ENCODE measurements around the gene MZB1. TPM values are rescaled to one million over a fixed set of nuclear protein-coding genes. Genes with fewer than 3 reads are reported as not detected.
"Not testable (repeated sequence)": the region's sequence is repeated elsewhere in the genome, so short reads cannot be mapped to it uniquely, and the experiment has no call there.

MZB1 gene
- total RNA-seq, 6 experiments from 2014 or later, result 0.37 to 5.1 (median 1.1) TPM

GRCh38 chr5:139360384-139360783 lies 29.3 kb downstream of the MZB1 start:
- Histone ChIP-seq H3K4me3 (no peak overlapping the region), H3K27ac (no peak overlapping the region), H3K9me3 (no peaks in the 10 kb centered on the region), H3K27me3 (no peaks in the 10 kb centered on the region), H3K36me3 (peaks cover 0 to 24% (median 10%) of the 10 kb centered on the region in 4 donors), H3K4me1 (no peaks in the 10 kb centered on the region)
- intact Hi-C loops (cut with DNase I), result no loop called here
- TF ChIP-seq POLR2A (IDR thresholded peaks at IDR 0.05), result no peak
- TF ChIP-seq, protein P1, sequence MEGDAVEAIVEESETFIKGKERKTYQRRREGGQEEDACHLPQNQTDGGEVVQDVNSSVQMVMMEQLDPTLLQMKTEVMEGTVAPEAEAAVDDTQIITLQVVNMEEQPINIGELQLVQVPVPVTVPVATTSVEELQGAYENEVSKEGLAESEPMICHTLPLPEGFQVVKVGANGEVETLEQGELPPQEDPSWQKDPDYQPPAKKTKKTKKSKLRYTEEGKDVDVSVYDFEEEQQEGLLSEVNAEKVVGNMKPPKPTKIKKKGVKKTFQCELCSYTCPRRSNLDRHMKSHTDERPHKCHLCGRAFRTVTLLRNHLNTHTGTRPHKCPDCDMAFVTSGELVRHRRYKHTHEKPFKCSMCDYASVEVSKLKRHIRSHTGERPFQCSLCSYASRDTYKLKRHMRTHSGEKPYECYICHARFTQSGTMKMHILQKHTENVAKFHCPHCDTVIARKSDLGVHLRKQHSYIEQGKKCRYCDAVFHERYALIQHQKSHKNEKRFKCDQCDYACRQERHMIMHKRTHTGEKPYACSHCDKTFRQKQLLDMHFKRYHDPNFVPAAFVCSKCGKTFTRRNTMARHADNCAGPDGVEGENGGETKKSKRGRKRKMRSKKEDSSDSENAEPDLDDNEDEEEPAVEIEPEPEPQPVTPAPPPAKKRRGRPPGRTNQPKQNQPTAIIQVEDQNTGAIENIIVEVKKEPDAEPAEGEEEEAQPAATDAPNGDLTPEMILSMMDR (IDR thresholded peaks at IDR 0.05), result no peak
- ATAC-seq (no peak), DNase-seq (peak in 1 of 3 donors; percentile 15)
- 100% methylated on average over 2 of the region's 4 CpGs for WGBS (ENCODE audit: insufficient coverage, low coverage, low lambda C conversion rate, missing lambda C conversion rate)

- no peak overlapping the region for H3K27ac ChIP-seq
- no peak for DNase-seq
- ATAC-seq, result no peak
- peaks cover 0 to under 1% (median 0%) of the 10 kb centered on the region in 4 donors for H3K36me3 ChIP-seq
- H3K27me3 ChIP-seq, result no peaks in the 10 kb centered on the region
- H3K4me3 ChIP-seq, result no peak overlapping the region
- intact Hi-C loops (cut with DNase I), result no loop called here
- H3K9me3 ChIP-seq, result no peaks in the 10 kb centered on the region
- no peaks in the 10 kb centered on the region for H3K4me1 ChIP-seq
- TF ChIP-seq, protein P1 (IDR thresholded peaks at IDR 0.05), result no peak
- no peak for TF ChIP-seq POLR2A (IDR thresholded peaks at IDR 0.05)
These were observed 31.6 kb downstream of the MZB1 start for GRCh38 chr5:139358064-139358463.

GRCh38 chr5:139355900-139356299 lies 33.8 kb downstream of the MZB1 start:
- H3K27me3 ChIP-seq; H3K9me3 ChIP-seq; DNase-seq; H3K36me3 ChIP-seq; H3K27ac ChIP-seq; H3K4me1 ChIP-seq; H3K4me3 ChIP-seq; intact Hi-C loops (cut with DNase I); ATAC-seq: not testable (repeated sequence)
- 94% methylated on average over 8 of the region's 8 CpGs for WGBS (ENCODE audit: insufficient coverage, low coverage, low lambda C conversion rate, missing lambda C conversion rate)

- H3K36me3 ChIP-seq, result no peaks in the 10 kb centered on the region
- intact Hi-C loops (cut with DNase I), result no loop called here
- H3K4me3 ChIP-seq, result no peak overlapping the region
- no peaks in the 10 kb centered on the region for H3K9me3 ChIP-seq
- no peak overlapping the region for H3K27ac ChIP-seq
- WGBS (ENCODE audit: insufficient coverage, low coverage, low lambda C conversion rate, missing lambda C conversion rate), result 79% methylated on average over 3 of the region's 3 CpGs
- no peaks in the 10 kb centered on the region for H3K4me1 ChIP-seq
- no peak for TF ChIP-seq POLR2A (IDR thresholded peaks at IDR 0.05)
- no peak for ATAC-seq
- H3K27me3 ChIP-seq, result no peaks in the 10 kb centered on the region
- DNase-seq, result no peak
These were observed 35.5 kb downstream of the MZB1 start for GRCh38 chr5:139354186-139354585.

GRCh38 chr5:139347863-139348262 lies 41.9 kb downstream of the MZB1 start:
- H3K9me3 ChIP-seq; H3K27ac ChIP-seq; ATAC-seq; H3K36me3 ChIP-seq; H3K4me3 ChIP-seq; H3K27me3 ChIP-seq; intact Hi-C loops (cut with DNase I); DNase-seq: not testable (repeated sequence)
- peaks cover 0 to 15% (median 3%) of the 10 kb centered on the region in 4 donors for H3K4me1 ChIP-seq
- 84% methylated on average over 9 of the region's 9 CpGs for WGBS (ENCODE audit: insufficient coverage, low coverage, low lambda C conversion rate, missing lambda C conversion rate)

DNA sequence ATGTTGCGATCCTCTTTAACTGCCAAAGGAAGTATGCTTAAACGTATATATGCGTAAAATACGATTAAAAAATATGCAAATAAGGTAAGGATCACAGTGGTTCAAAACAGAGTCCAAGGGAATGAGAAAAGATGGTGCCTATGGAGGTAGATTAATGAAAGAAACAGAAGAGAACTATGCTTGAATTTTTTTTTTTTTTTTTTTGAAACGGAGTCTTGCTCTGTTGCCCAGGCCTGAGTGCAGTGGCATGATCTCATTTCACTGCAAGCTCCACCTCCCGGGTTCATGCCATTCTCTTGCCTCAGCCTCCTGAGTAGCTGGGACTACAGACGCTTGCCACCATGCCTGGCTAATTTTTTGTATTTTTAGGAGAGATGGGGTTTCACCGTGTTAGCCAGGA lies 44.3 kb downstream of the MZB1 start:
- H3K4me1 ChIP-seq, result peaks cover 0 to 28% (median 4%) of the 10 kb centered on the region in 4 donors

GRCh38 chr5:139344177-139344576 lies 45.5 kb downstream of the MZB1 start:
- intact Hi-C loops (cut with DNase I), result no loop called here
- TF ChIP-seq POLR2A (IDR thresholded peaks at IDR 0.05), result no peak
- TF ChIP-seq, protein P1 (IDR thresholded peaks at IDR 0.05), result no peak
- peaks cover 0 to 28% (median 4%) of the 10 kb centered on the region in 4 donors for H3K4me1 ChIP-seq

More for the DNA sequence above, 44.3 kb downstream of the MZB1 start:
- H3K4me3 ChIP-seq; DNase-seq; H3K27me3 ChIP-seq; H3K36me3 ChIP-seq; intact Hi-C loops (cut with DNase I); H3K27ac ChIP-seq; H3K9me3 ChIP-seq; ATAC-seq: not testable (repeated sequence)
- 94% methylated on average over 8 of the region's 8 CpGs for WGBS (ENCODE audit: insufficient coverage, low coverage, low lambda C conversion rate, missing lambda C conversion rate)

More at GRCh38 chr5:139344177-139344576, 45.5 kb downstream of the MZB1 start:
- WGBS (ENCODE audit: insufficient coverage, low coverage, low lambda C conversion rate, missing lambda C conversion rate), result 76% methylated on average over 2 of the region's 2 CpGs
- DNase-seq (no peak), ATAC-seq (no peak)
- Histone ChIP-seq H3K9me3 (no peaks in the 10 kb centered on the region), H3K4me3 (no peak overlapping the region), H3K27ac (no peak overlapping the region), H3K36me3 (no peaks in the 10 kb centered on the region), H3K27me3 (no peaks in the 10 kb centered on the region)

All from right lobe of liver (tissue), 6 donors.